Measurements from ENCODE around the gene TMED7.

DNA sequence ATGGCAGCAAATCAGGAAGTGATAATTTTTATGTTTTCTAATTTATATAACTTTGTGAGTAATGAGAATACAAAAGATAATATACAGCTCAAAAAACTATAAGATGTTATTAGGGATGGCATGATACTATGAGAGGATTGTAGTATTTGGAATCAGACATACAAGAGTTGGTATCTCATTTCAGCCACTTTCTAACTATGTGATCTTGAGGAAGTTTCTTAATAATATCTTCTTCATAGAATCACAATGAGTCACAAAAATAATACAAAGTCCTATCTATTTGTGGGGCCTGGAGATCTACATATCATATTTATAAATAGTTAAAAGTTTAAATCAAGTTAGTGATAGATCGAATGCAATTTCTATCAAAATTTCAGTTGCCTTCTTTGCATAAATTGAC lies 23.7 kb upstream of the TMED7 start:
- no peak for TF ChIP-seq ELF4 (CRISPR knock-in tag; IDR thresholded peaks at IDR 0.05; ENCODE audit: low read depth)
- TF ChIP-seq, protein P1, sequence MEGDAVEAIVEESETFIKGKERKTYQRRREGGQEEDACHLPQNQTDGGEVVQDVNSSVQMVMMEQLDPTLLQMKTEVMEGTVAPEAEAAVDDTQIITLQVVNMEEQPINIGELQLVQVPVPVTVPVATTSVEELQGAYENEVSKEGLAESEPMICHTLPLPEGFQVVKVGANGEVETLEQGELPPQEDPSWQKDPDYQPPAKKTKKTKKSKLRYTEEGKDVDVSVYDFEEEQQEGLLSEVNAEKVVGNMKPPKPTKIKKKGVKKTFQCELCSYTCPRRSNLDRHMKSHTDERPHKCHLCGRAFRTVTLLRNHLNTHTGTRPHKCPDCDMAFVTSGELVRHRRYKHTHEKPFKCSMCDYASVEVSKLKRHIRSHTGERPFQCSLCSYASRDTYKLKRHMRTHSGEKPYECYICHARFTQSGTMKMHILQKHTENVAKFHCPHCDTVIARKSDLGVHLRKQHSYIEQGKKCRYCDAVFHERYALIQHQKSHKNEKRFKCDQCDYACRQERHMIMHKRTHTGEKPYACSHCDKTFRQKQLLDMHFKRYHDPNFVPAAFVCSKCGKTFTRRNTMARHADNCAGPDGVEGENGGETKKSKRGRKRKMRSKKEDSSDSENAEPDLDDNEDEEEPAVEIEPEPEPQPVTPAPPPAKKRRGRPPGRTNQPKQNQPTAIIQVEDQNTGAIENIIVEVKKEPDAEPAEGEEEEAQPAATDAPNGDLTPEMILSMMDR (IDR thresholded peaks at IDR 0.05) = no peak
